Fibroblast of skin of left biceps (primary cell): ENCODE results near the gene BBLN.
"Not testable (repeated sequence)": the region's sequence is repeated elsewhere in the genome, so short reads cannot be mapped to it uniquely, and the experiment has no call there.

ENCODE experiments used
- DNase-seq, 2 experiments: peaks; one replicate each; pipeline ENCODE4 v3.0.0-alpha.2; 2013; ENCODE audit warnings: low read depth in 2 of 2

BBLN gene

GRCh38 chr9:128159784-128160602 lies at the start of gene BBLN:
TSS of gene BBLN (plus strand) at chr9:128160265. CDS start at chr9:128160408, 143 bp downstream.
- peak; percentile 85 to 88 for DNase-seq

GRCh38 chr9:128111726-128112125 lies 48.3 kb upstream of the BBLN start:
- DNase-seq = not testable (repeated sequence)

GRCh38 chr9:128113526-128114325 lies 46.3 kb upstream of the BBLN start:
- DNase-seq = no peak

- DNase-seq = no peak
Observed at GRCh38 chr9:128114326-128115186, 45.5 kb upstream of the BBLN start.

- no peak for DNase-seq
Observed at GRCh38 chr9:128115187-128116103, 44.6 kb upstream of the BBLN start.

GRCh38 chr9:128116104-128117083 lies 43.7 kb upstream of the BBLN start:
- DNase-seq = no peak

- DNase-seq = peak; percentile 50 to 56
Observed at GRCh38 chr9:128117613-128118471, 42.2 kb upstream of the BBLN start.

GRCh38 chr9:128118472-128118857 lies 41.6 kb upstream of the BBLN start:
- DNase-seq = no peak

GRCh38 chr9:128118971-128119665 lies 40.9 kb upstream of the BBLN start:
- DNase-seq = no peak

- DNase-seq = no peak
Observed at GRCh38 chr9:128120061-128120740, 39.9 kb upstream of the BBLN start.

- DNase-seq = no peak
Observed at GRCh38 chr9:128120741-128121465, 39.2 kb upstream of the BBLN start.

GRCh38 chr9:128121466-128121810 lies 38.6 kb upstream of the BBLN start:
- no peak for DNase-seq

- no peak for DNase-seq
Observed at GRCh38 chr9:128121924-128122808, 37.9 kb upstream of the BBLN start.

- no peak for DNase-seq
Observed at GRCh38 chr9:128122809-128123175, 37.3 kb upstream of the BBLN start.

GRCh38 chr9:128123451-128124080 lies 36.5 kb upstream of the BBLN start:
- no peak for DNase-seq
